ENCODE results near the gene ESRRA.
"Not testable (repeated sequence)": the region's sequence is repeated elsewhere in the genome, so short reads cannot be mapped to it uniquely, and the experiment has no call there.

The ESRRA gene

DNA sequence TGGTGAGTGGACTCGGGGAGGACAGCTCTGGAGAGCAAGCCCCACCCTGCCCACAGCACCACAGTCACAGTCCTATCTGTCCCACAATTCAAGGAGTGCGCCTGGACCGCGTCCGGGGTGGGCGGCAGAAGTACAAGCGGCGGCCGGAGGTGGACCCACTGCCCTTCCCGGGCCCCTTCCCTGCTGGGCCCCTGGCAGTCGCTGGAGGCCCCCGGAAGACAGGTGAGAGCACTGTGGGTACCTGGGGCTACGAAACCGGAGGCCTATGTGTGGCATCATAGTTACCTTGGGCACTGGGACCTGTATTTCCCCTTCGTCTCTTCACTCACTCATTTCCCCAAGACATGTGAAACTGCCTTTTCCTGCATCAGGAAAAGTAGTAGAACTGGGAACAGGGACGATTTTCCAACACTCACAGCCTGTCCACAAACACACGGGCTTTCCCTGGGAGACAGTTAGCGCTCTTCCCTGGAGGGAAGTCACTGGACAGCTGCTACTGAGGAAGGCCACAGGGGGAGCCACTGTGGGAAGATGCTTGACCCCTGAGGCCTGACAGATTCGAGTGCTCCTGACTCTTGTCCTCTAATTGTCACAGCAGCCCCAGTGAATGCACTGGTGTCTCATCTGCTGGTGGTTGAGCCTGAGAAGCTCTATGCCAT is 9.0 kb downstream of the ESRRA start:
- no peak overlapping the region for H3K4me3 ChIP-seq (ENCODE audit: low read length in 2 of 2)
- H3K27me3 ChIP-seq (ENCODE audit: control insufficient read depth in 2 of 2, insufficient read depth in 2 of 2, low read length in 2 of 2): no peaks in the 10 kb centered on the region
- peaks cover 35 to 39% of the 10 kb centered on the region in 2 donors for H3K36me3 ChIP-seq (ENCODE audit: control insufficient read depth in 2 of 2, insufficient read depth in 2 of 2, low read length in 2 of 2)
- no peak overlapping the region for H3K9ac ChIP-seq (ENCODE audit: low read depth in 1 of 2, low read length in 2 of 2)
- peak overlapping the region in 1 of 2 donors; percentile 28 for H3K27ac ChIP-seq (ENCODE audit: low read depth in 2 of 2, low read length in 2 of 2)
- no peaks in the 10 kb centered on the region for H3K9me3 ChIP-seq (ENCODE audit: control insufficient read depth in 2 of 2, low read length in 2 of 2)
- H3K4me1 ChIP-seq (ENCODE audit: control insufficient read depth in 2 of 2, insufficient read depth in 2 of 2, low read length in 2 of 2): peaks cover 15 to 20% of the 10 kb centered on the region in 2 donors

DNA sequence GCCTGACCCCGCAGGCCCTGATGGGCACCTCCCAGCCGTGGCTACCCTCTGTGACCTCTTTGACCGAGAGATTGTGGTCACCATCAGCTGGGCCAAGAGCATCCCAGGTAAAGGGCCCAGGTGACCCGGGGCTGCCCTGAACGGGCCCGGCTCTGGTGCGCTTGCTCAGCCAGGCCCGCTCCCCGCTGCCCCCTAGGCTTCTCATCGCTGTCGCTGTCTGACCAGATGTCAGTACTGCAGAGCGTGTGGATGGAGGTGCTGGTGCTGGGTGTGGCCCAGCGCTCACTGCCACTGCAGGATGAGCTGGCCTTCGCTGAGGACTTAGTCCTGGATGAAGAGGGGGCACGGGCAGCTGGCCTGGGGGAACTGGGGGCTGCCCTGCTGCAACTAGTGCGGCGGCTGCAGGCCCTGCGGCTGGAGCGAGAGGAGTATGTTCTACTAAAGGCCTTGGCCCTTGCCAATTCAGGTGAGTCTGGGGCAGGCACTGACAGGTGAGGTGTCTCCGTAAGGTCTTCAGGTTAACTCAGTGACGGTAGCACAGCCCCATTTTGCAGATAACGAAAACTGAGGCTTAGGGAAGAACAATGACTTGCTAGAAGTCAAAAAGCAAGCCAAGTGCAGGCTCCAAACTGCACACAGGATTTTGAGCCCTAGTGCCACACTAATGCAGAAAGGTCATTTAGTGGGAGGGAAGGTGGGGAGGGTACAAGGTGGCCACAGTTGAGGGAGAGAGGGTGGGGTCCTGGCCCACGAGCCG is 9.7 kb downstream of the ESRRA start:
- no peak overlapping the region for H3K27ac ChIP-seq (ENCODE audit: low read depth in 2 of 2, low read length in 2 of 2)
- H3K9me3 ChIP-seq (ENCODE audit: control insufficient read depth in 2 of 2, low read length in 2 of 2): no peaks in the 10 kb centered on the region
- H3K4me3 ChIP-seq (ENCODE audit: low read length in 2 of 2): no peak overlapping the region
- peaks cover 21 to 26% of the 10 kb centered on the region in 2 donors for H3K4me1 ChIP-seq (ENCODE audit: control insufficient read depth in 2 of 2, insufficient read depth in 2 of 2, low read length in 2 of 2)
- H3K9ac ChIP-seq (ENCODE audit: low read depth in 1 of 2, low read length in 2 of 2): no peak overlapping the region
- H3K27me3 ChIP-seq (ENCODE audit: control insufficient read depth in 2 of 2, insufficient read depth in 2 of 2, low read length in 2 of 2): no peaks in the 10 kb centered on the region
- peaks cover 35 to 39% of the 10 kb centered on the region in 2 donors for H3K36me3 ChIP-seq (ENCODE audit: control insufficient read depth in 2 of 2, insufficient read depth in 2 of 2, low read length in 2 of 2)

DNA sequence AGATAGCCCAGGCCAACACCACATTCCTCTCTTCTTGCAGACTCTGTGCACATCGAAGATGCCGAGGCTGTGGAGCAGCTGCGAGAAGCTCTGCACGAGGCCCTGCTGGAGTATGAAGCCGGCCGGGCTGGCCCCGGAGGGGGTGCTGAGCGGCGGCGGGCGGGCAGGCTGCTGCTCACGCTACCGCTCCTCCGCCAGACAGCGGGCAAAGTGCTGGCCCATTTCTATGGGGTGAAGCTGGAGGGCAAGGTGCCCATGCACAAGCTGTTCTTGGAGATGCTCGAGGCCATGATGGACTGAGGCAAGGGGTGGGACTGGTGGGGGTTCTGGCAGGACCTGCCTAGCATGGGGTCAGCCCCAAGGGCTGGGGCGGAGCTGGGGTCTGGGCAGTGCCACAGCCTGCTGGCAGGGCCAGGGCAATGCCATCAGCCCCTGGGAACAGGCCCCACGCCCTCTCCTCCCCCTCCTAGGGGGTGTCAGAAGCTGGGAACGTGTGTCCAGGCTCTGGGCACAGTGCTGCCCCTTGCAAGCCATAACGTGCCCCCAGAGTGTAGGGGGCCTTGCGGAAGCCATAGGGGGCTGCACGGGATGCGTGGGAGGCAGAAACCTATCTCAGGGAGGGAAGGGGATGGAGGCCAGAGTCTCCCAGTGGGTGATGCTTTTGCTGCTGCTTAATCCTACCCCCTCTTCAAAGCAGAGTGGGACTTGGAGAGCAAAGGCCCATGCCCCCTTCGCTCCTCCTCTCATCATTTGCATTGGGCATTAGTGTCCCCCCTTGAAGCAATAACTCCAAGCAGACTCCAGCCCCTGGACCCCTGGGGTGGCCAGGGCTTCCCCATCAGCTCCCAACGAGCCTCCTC is 10.6 kb downstream of the ESRRA start:
- H3K9me3 ChIP-seq (ENCODE audit: control insufficient read depth in 2 of 2, low read length in 2 of 2); H3K9ac ChIP-seq (ENCODE audit: low read depth in 1 of 2, low read length in 2 of 2); H3K4me3 ChIP-seq (ENCODE audit: low read length in 2 of 2); H3K27me3 ChIP-seq (ENCODE audit: control insufficient read depth in 2 of 2, insufficient read depth in 2 of 2, low read length in 2 of 2): not testable (repeated sequence)
- Histone ChIP-seq H3K27ac (ENCODE audit: low read depth in 2 of 2, low read length in 2 of 2) (peak overlapping the region in 1 of 2 donors; percentile 9), H3K4me1 (ENCODE audit: control insufficient read depth in 2 of 2, insufficient read depth in 2 of 2, low read length in 2 of 2) (peaks cover 25 to 34% of the 10 kb centered on the region in 2 donors), H3K36me3 (ENCODE audit: control insufficient read depth in 2 of 2, insufficient read depth in 2 of 2, low read length in 2 of 2) (peaks cover 35 to 36% of the 10 kb centered on the region in 2 donors)

DNA sequence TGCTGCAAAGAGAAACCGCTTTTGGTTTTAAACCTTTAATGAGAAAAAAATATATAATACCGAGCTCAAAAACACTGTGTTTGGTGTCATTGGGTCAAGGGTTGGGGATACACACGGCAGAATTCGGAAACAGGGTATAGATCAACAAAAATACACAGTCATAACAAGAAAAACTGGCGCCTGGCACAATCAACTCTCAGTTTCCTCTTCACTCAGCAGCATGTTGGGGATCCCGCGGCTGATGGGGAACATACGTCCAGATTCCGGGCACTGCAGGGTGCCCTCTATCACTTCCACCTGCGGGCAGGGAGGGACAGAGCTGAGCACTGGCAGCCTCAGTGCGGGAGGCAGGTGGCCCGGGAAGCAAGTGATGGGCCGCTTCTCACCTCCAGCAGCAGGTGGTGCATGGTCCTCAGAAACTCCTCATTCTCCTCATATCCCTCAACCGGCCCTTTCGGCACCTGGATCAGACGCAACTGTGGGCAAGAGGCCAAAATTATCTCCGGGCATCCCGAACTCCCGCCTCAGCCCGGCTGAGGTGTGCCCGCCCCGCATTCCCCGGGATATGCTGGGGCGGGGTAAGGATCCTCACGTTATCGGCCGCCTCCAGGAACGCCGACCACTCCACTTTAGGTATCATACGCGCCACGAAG is 11.5 kb downstream of the ESRRA start:
- Histone ChIP-seq H3K9ac (ENCODE audit: low read depth in 1 of 2, low read length in 2 of 2) (peak overlapping the region; percentile 88 to 99), H3K27ac (ENCODE audit: low read depth in 2 of 2, low read length in 2 of 2) (peak overlapping the region; percentile 98 to 100), H3K36me3 (ENCODE audit: control insufficient read depth in 2 of 2, insufficient read depth in 2 of 2, low read length in 2 of 2) (peaks cover 34 to 35% of the 10 kb centered on the region in 2 donors), H3K4me3 (ENCODE audit: low read length in 2 of 2) (peak overlapping the region; percentile 78 to 96), H3K9me3 (ENCODE audit: control insufficient read depth in 2 of 2, low read length in 2 of 2) (no peaks in the 10 kb centered on the region), H3K27me3 (ENCODE audit: control insufficient read depth in 2 of 2, insufficient read depth in 2 of 2, low read length in 2 of 2) (no peaks in the 10 kb centered on the region), H3K4me1 (ENCODE audit: control insufficient read depth in 2 of 2, insufficient read depth in 2 of 2, low read length in 2 of 2) (peaks cover 31 to 43% of the 10 kb centered on the region in 2 donors)

DNA sequence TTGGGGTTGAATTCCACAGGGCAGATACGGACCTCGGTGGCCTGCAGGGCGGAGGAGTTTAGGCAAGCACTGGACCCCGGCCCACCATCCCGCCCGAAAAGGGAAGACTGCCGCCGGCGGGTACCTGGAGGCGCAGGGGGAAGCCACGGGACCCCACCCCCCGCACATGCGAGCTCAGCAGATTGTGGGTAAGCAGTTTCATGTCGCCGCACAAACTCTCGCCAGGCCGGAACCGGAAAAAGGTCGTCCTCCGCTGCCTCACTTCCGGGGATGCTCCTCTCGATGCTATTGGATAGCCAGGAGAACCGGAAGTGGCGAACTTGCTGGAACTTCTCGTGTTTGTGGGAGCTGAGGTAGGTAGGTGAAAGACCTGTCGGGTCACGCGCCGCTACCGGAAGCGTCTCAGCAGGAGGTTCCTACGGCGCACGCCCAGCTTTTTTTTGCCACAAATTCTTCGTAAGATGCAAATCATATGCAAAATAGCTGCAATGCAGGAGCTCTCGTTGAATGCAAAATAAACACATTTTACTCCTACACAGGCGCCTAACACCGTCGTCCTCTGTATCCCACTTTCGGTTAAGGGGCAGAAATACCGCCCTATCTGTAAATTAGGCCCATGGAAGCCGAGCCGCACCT is 12.1 kb downstream of the ESRRA start, which contains the start of gene TRMT112:
Gene TRMT112, minus strand, starts transcription at position 235 of the 636 bp plus-strand sequence. Its CDS starts 33 bp downstream, at position 202.
- Histone ChIP-seq H3K27me3 (ENCODE audit: control insufficient read depth in 2 of 2, insufficient read depth in 2 of 2, low read length in 2 of 2) (no peaks in the 10 kb centered on the region), H3K4me1 (ENCODE audit: control insufficient read depth in 2 of 2, insufficient read depth in 2 of 2, low read length in 2 of 2) (peaks cover 34 to 49% of the 10 kb centered on the region in 2 donors), H3K9ac (ENCODE audit: low read depth in 1 of 2, low read length in 2 of 2) (peak within 1 kb of the TSS; percentile 88 to 99), H3K4me3 (ENCODE audit: low read length in 2 of 2) (peak within 1 kb of the TSS; percentile 78 to 96), H3K9me3 (ENCODE audit: control insufficient read depth in 2 of 2, low read length in 2 of 2) (no peaks in the 10 kb centered on the region), H3K36me3 (ENCODE audit: control insufficient read depth in 2 of 2, insufficient read depth in 2 of 2, low read length in 2 of 2) (peaks cover 36 to 37% of the 10 kb centered on the region in 2 donors), H3K27ac (ENCODE audit: low read depth in 2 of 2, low read length in 2 of 2) (peak within 1 kb of the TSS; percentile 98 to 100)

DNA sequence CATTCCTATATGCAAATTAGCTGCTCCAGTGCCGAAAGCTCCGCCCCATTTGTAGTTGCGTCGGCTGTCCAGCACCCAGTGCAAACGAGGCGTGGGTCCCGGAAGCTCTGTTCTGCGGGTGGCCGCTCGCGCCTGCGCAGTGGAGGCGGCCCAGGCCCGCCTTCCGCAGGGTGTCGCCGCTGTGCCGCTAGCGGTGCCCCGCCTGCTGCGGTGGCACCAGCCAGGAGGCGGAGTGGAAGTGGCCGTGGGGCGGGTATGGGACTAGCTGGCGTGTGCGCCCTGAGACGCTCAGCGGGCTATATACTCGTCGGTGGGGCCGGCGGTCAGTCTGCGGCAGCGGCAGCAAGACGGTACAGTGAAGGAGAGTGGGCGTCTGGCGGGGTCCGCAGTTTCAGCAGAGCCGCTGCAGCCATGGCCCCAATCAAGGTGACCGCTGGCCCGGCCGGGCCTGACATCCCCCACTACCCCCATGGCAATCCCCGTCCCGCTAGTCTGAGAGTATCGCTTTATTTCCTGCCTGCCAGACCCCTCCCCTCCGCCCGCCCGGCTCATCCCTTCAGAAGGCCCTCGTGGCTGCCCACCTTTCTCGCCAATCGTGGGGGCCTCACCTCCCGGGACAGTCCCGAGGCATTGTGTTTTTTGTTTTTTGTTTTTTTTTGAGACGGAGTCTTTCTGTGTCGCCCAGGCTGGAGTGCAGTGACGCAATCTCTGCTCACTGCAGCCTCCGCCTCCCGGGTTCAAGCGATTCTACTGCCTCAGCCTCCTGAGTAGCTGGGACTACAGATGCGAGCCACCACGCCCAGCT is 12.8 kb downstream of the ESRRA start, which contains the start of gene PRDX5:
Gene PRDX5, plus strand, starts transcription at position 161 of the 805 bp plus-strand sequence. Its CDS starts 95 bp downstream, at position 256.
- H3K27me3 ChIP-seq (ENCODE audit: control insufficient read depth in 2 of 2, insufficient read depth in 2 of 2, low read length in 2 of 2): no peaks in the 10 kb centered on the region
- H3K9ac ChIP-seq (ENCODE audit: low read depth in 1 of 2, low read length in 2 of 2): peak within 1 kb of the TSS; percentile 88 to 99
- H3K36me3 ChIP-seq (ENCODE audit: control insufficient read depth in 2 of 2, insufficient read depth in 2 of 2, low read length in 2 of 2): peaks cover 34 to 36% of the 10 kb centered on the region in 2 donors
- peaks cover 42 to 53% of the 10 kb centered on the region in 2 donors for H3K4me1 ChIP-seq (ENCODE audit: control insufficient read depth in 2 of 2, insufficient read depth in 2 of 2, low read length in 2 of 2)
- peak within 1 kb of the TSS; percentile 98 to 100 for H3K27ac ChIP-seq (ENCODE audit: low read depth in 2 of 2, low read length in 2 of 2)
- no peaks in the 10 kb centered on the region for H3K9me3 ChIP-seq (ENCODE audit: control insufficient read depth in 2 of 2, low read length in 2 of 2)
- H3K4me3 ChIP-seq (ENCODE audit: low read length in 2 of 2): peak within 1 kb of the TSS; percentile 78 to 96

DNA sequence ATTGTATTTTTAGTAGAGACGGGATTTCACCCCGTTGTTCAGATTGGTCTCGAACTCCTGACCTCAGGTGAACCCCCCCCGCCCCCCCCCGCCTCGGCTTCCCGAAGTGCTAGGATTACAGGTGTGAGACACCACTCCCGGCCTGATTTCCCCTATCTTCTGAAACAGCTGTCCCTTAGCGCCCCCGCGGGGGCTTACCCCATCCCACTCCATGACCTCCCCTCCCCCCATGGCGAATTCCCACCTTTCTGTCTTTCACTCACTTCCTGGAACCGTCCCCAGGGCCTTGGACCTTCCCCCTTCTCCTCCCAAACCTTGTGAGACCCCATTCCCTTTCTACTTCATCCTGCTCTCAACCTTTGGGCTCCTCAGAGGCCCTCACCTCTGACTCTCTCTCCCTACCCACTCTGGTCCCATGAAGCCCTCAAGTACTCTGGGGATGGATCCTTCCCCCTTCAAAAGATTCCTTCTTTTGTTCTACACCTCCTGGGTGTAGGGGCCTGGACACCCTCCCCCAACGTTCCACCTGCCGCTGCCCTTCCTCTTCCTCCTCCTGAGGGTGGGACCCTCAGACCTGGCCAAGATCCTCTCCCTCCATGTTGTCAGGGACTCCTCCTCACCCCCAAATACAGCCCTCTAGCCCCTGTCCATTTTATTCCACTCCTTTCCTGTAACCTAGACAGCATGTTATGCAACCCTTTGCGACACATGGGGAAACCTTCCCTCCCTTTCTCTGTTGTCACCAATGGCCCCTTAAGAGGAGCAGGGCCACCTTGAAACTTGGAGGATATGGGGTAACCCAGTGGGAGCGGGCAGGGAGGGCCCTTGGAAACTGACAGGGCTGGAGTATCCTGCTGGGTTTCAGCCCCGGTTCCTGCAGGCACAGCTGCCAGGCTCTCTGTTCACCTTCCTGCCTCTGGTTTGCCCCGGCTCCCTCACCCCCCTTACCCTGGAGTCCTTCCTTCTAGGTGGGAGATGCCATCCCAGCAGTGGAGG is 13.7 kb downstream of the ESRRA start:
- H3K4me3 ChIP-seq (ENCODE audit: low read length in 2 of 2): peak overlapping the region; percentile 78 to 96
- H3K9ac ChIP-seq (ENCODE audit: low read depth in 1 of 2, low read length in 2 of 2): peak overlapping the region; percentile 88 to 99
- H3K27me3 ChIP-seq (ENCODE audit: control insufficient read depth in 2 of 2, insufficient read depth in 2 of 2, low read length in 2 of 2): no peaks in the 10 kb centered on the region
- peaks cover 30 to 36% of the 10 kb centered on the region in 2 donors for H3K36me3 ChIP-seq (ENCODE audit: control insufficient read depth in 2 of 2, insufficient read depth in 2 of 2, low read length in 2 of 2)
- no peaks in the 10 kb centered on the region for H3K9me3 ChIP-seq (ENCODE audit: control insufficient read depth in 2 of 2, low read length in 2 of 2)
- H3K27ac ChIP-seq (ENCODE audit: low read depth in 2 of 2, low read length in 2 of 2): peak overlapping the region; percentile 98 to 100
- peaks cover 45 to 53% of the 10 kb centered on the region in 2 donors for H3K4me1 ChIP-seq (ENCODE audit: control insufficient read depth in 2 of 2, insufficient read depth in 2 of 2, low read length in 2 of 2)

DNA sequence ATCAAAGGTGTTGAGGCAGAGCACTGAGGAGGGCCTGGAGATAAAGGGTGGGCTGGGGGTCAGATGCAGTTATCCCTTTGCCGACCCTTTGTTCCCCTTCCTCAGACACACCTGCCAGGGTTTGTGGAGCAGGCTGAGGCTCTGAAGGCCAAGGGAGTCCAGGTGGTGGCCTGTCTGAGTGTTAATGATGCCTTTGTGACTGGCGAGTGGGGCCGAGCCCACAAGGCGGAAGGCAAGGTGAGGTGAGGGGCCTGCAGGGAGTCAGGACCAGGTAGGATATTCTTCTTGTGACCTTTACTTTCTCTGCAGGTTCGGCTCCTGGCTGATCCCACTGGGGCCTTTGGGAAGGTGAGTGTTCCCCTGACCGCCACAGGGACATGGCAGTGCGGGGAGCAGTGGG is 15.2 kb downstream of the ESRRA start:
- Histone ChIP-seq H3K27ac (ENCODE audit: low read depth in 2 of 2, low read length in 2 of 2) (peak overlapping the region; percentile 98 to 100), H3K4me3 (ENCODE audit: low read length in 2 of 2) (peak overlapping the region; percentile 5 to 6), H3K27me3 (ENCODE audit: control insufficient read depth in 2 of 2, insufficient read depth in 2 of 2, low read length in 2 of 2) (no peaks in the 10 kb centered on the region), H3K4me1 (ENCODE audit: control insufficient read depth in 2 of 2, insufficient read depth in 2 of 2, low read length in 2 of 2) (peaks cover 45 to 48% of the 10 kb centered on the region in 2 donors), H3K36me3 (ENCODE audit: control insufficient read depth in 2 of 2, insufficient read depth in 2 of 2, low read length in 2 of 2) (peaks cover 16 to 23% of the 10 kb centered on the region in 2 donors), H3K9me3 (ENCODE audit: control insufficient read depth in 2 of 2, low read length in 2 of 2) (no peaks in the 10 kb centered on the region), H3K9ac (ENCODE audit: low read depth in 1 of 2, low read length in 2 of 2) (peak overlapping the region; percentile 41 to 88)
